Activated CD4-positive, alpha-beta T cell treated with anti-CD3 and anti-CD28 coated beads, Interleukin-2, Interleukin-6, amounts not matched to agents 100 ng/mL and 50 ng/mL, durations not matched to agents 16 hours and 8 hours (primary cell): Measurements from ENCODE around the gene EXD3.
"Not testable (repeated sequence)": the region's sequence is repeated elsewhere in the genome, so short reads cannot be mapped to it uniquely, and the experiment has no call there.

Experiments
- DNase-seq: peaks from one replicate; pipeline ENCODE4 v3.0.0-alpha.2; 2020

EXD3 gene

DNA sequence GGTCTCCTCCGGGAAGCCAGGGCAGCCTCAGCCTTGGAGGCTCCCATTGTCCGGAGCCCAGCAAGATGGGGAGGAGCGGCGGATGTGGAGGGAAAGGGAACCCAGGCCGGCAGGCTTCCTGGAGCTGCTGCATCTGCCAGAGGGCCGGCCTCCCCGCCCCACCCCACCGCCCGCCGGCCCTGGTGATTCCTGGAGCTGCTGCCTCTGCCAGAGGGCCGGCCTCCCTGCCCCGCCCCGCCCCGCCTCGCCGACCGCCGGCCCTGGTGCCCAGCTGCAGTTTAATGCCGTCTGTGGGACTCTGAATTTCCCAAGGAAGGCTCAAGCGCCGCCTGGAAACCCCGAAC is 31.6 kb downstream of the EXD3 start:
- no peak for DNase-seq

DNA sequence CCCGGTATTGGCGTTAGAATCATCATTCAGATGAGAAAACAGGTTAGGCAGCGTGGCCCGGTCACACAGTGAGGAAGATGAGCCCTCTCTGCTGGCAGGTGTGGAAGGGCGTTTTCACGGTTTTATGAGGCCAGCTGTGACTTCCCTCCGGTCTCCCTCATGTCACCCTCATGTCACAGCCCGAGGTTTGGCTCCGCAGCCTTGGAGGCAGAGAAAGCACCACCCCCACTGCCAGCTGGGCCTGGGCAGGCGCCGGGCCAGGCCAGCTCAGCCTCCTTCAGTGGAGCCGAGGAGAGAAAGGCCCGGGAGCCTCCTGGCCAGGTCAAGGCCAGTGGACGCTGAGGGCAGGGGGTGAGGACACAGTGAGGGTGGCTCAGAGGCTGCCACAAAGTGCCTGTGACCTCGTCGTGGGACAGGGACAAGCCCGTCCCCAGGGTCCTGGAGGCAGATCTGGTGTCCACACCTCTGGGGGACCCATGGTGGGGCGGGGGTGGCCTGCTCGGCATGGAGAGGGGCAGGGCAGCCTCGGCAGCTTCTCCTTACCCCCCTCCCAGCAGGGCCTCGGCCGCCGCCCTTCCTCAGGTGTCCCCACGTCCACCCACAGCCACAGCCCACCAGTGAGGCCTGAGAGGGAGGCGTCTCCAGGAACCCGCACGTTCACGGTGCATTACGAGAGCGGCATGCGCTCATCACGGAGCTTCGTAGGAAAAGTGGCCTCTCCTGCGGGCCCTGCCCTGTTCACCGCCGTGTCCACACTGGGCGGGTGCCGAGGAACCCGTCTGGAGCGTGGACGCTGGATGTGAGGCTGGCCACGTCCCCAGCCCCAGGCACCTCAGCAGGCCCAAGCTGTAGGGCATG is 32.2 kb downstream of the EXD3 start:
- DNase-seq = no peak

DNA sequence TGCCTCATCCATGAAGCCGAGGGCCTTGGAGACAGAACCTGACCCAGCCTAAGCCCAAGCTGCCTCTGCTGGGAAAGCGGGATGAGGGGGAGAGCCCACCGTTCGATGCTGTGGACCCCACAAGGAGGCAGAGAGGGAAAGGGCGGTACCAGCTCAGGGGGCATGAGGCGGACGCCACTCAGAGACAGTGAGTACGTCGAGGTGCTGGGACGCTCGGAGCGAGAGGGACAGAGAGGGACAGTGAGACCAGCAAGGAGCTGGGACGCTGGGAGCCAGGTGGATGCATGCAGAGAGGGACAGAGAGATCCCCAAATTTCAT is 33.6 kb downstream of the EXD3 start:
- DNase-seq = no peak

DNA sequence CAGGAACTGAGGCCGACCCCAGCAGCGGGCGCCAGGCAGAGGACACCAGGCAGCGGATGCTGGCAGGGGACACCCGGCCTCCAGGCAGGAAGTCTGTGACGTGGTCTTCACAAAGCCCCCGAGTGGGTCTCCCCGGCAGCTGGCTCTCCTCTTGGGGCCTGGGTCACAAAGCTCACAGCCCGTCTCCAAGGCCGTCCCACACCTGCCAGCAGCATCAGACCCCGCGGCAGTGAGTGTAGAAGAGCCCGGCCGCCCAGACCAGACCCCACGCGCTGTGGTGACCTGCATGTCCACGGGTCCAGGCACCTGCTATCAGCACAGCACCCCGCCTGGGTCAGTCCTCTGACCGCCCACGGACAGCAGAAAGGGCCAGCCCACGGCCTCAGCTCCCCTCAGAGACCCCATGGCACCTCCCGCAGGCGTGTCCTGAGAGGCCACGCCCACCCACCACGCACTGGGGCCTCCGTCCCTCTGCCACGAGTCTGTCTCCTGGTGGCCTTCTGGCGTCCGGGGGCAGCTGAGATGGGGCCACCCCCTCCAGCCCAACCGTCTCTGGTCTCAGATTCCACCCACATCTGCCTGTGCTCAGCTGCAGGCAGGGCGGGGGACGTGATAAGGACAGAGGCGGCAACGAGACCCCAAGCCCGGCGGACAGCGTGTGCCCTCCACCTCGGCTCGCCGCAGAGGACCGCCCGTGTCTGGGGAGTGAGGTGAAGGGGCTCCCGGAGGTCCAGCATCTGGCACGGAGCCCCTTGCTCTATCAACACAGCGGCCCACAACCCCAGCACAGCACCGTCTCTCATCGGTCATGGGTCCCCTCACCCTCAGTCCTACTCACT is 34.2 kb downstream of the EXD3 start:
- DNase-seq = no peak

DNA sequence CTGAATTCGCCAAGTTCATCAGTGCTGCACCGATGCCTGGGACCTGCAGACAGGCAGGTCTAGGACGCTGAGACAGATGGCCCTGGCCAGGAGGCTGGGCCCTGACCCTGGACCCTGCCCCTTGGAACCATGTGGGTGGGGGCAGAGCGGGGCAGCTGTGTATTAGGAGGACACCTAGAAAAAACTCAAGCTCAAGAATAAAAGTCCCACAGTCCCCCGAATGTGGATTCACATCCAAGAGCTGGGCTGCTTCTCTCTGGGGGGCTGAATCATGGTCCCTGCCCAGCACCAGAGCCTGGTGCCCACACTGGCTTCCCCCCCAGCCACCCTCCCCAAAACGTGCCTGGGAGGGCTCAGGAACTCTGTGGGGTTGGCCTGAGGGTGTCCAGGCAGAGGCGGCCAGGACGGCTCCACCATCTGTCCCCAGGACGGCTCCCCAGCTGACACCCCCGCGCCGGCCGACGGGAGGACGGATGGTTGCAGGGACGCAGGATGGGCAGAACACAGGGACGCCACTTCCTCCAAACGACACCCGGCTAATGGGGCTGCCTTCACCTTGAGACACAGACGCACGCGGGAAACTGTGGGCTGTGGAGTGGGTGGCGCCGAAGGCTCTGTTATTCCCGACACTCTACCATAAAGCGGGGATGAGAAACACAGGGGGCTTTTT is 34.9 kb downstream of the EXD3 start:
- DNase-seq = no peak

DNA sequence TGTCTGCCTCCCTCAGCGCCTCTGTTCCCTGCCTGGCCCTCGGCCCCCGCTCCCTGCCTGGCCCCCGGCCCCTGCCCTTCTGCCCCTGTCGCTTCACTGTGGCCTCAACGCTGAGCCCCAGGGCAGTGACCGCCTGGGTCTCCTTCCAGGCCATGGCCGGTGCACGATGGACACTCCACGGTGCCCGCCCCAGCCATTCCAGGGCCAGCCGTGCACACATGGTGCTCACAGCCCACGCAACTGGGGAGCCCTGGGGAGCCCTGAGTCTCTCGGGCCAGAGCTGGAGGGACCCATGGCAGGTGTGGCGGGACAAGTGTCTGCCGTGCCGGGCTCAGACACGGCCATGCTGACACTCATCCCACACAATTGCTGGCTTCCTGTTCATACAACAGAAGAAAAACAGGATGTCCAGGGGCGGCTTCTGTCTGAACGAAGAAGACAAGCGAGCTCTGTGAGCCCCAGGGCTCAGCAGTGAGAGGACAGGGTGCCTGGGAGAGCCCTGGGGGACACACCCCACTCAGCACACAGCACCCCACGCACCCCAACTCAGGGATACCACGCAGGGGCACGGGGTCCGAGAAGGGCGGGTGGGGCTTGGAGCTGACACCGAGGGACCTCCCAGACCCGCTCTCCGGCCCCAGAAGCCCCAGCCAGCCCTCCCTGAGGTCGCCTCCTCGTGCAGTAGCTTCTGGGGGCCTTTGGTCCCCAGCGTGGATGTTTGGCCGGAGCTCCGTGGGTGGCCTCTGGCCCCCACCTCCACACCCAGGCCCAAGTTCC is 35.7 kb downstream of the EXD3 start:
- DNase-seq = peak; percentile 44

DNA sequence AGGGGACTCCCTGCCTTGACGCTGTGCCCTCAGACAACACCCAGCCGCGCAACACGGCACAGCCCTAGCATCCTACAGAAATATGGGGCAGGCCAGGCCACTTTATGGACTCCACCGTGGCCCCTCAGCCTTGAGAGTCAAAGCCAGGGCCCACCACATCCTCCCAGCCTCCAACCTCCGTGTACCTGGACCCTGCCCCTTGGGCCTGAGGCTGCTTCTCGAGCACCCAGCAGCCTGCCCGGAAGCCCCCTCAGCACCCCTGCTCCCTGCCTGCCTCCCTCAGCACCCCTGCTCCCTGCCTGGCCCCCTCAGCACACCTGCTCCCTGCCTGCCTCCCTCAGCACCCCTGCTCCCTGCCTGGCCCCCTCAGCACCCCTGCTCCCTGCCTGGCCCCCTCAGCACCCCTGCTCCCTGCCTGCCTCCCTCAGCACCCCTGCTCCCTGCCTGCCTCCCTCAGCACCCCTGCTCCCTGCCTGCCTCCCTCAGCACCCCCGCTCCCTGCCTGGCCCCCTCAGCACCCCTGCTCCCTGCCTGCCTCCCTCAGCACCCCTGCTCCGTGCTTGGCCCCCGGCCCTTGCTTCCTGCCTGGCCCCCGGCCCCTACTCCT is 36.4 kb downstream of the EXD3 start:
- DNase-seq = not testable (repeated sequence)

DNA sequence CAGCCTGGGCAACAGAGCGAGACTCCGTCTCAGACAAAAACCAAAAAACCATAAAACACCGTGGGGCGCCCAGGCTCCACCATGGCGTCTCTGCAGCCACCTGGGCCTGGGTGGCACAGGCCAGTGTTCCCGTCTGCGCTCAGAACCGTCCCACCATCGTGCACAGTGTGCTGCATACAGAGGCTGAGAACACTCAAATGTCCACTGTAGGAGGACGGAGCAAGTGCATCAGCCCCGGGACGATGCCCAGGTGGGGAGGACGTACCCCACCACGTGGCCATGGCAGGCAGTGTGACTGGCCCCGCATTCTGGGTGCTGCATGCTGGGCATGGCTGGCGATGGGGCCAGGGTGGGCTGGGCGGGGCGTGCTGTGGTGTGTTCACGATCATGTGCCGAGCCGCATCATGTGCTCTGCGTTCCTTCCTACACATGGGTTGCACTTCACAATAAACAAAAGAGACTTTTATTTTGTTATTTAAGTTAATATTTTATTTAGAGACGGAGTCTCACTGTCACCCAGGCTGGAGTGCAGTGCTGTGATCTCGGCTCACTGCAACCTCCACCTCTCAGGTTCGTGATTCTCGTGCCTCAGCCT is 37.8 kb downstream of the EXD3 start:
- DNase-seq = no peak

DNA sequence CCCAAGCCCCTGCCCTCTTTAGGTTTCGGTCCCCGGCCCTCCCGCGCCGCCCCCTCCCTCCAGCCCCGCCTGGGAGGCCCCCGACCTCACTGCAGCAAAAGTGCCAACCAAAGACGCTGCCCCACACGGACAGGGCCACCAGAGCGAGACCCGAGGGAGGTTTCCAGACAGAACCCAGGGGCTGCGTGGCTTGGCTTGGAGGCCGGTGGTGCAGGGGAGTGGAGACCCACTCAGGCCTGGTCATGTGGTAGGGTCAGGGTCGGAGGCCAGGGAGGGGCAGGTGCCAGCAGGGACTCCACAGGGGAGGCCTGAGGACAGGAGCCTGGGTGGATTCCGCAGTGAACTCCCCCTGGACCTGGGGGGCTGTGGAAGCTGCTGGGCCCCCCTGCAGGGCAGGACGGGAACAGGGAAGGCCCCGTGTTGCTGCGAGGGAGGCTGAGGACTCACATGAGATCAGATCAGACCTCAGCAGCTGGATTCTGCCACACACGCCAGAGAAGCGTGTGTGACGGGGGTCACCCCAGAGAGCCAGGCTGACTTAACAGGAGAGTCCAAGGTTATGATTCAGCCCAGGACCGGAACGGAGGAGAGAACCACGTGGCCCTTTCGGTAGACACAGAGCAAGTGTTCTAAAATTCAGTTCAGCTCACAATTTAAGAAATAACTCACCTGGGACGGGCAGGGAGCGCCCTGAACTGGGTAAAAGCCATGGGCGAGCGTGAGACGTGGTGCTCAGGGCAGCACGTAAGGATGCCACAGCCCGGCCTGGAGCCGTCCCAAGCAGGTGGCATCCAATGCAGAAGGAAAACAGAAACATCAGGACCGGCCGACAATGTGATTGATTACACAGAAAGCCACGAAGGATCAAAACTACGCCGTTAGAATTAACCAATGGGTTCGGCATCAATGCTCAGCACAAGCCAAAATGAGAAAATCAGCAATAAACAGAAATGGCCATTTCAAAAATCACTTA is 38.9 kb downstream of the EXD3 start:
- DNase-seq = no peak

DNA sequence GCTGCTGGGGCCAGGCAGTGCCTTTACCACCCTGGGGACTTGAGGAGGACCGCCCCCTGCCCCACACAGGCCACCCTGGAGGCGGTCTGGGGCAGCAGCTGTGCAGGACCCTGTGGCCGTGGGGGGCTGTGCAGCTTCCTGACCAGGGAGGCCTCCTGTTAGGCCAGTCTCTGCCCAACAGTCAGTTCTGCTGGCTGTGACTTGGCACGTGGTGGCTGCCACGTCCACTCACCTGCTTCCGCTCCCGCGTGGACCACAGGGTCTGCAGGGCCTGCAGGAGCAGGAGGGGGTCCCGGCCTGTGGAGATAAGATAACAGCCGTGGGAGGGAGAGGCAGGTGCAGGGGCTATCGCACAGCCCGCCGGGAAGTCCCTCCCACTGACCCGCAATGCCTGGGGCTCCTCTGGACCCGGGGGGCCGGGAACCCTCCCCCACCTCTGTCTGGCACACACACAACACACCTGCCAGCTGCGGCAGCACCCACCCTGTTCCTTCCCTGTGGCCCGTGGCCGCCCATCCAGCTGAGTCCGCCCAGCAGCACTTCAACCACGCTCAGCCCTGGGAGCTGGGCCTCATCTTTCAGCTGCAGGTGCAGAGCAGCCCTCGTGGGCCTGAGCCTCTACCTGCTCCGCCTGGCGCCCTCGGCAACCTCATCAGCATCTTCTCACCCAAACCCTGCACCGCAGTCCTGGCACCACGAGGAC is 39.7 kb downstream of the EXD3 start:
- DNase-seq = no peak

DNA sequence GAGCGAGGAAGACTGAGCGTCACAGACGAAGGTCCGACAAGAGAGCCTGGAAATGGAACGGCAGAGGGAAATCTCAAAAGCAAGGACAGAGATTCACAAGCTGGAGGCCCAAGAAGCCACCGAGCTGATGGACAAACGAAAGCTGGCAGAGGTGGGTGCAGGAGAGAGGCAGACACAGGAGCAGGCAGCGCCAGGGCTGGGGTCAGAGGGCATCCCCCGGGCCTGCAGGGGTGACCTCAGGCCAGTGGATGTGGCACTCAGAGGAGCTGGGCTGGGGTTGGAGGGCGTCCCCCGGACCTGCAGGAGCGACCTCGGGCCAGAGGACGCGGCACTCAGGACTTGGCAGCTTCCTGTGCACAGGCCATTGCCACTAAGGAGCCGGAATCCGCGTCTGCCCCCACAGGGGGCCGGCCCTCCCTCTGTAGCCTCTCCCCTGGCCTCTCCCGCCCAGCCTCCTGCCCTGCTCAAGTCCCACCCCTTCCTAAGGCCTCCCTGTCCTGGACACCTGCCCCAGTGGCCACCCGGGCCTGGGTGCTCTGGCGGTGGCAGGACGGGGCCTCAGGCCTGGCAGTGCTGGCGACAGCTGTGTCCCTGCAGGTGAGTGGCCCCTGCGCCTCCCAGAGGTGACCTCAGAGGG is 40.4 kb downstream of the EXD3 start:
- no peak for DNase-seq

DNA sequence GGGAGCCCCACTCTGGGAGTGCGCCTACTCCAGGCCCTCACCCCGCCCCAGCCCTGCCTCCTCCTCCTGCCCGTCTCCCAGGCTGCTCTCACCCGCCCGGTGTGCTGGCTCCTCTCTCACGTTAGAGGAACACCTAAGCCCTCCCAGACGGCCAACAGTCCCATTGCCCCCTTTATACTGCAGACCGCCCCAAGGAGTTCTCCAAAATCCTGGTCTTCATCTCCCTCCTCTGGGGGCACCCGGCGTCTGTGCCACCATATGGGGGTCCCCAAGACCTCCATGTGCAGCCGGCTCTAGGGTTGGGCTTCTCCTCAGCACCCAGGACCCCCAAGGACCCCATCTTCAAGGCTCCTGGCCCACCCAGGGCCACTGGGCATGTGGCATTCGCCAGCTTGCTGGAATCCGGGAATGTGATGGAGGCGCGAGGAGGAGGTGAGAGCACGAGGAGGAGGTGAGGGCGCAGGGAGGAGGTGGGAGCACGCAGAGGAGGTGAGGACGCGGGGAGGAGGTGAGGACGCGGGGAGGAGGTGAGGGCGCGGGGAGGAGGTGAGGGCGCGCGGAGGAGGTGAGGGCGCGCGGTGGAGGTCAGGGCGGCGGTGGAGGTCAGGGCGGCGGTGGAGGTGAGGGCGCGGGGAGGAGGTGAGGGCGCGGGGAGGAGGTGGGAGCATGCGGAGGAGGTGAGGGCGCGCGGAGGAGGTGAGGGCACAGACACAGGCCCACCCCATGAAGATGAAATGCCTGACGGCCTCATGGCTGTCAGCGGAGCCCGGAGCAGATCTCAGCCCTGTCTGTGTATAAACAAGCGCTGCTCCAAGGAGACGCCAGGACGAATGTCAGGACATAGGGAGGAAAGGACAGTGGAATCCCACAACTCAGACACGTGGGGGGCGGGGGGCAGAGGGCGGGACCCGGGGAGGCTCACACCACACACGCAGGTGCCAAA is 41.2 kb downstream of the EXD3 start:
- DNase-seq = no peak

DNA sequence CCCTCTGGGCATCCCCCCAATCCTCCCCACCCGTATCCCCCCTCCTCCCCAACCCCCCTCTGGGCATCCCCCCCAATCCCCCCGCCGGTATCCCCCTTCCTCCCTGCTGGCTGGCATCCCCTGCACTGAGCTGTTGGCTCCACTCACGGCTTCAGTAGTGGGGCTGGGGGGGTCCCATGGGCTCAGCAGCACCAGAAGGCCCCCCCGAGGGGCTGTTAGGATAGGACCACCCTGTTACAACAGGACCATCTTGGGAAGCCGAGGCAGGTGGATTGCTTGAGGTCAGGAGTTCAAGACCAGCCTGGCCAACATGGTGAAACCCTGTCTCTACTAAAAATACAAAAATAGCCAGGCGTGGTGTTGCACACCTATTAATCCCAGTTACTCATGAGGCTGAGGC is 42.4 kb downstream of the EXD3 start:
- no peak for DNase-seq

DNA sequence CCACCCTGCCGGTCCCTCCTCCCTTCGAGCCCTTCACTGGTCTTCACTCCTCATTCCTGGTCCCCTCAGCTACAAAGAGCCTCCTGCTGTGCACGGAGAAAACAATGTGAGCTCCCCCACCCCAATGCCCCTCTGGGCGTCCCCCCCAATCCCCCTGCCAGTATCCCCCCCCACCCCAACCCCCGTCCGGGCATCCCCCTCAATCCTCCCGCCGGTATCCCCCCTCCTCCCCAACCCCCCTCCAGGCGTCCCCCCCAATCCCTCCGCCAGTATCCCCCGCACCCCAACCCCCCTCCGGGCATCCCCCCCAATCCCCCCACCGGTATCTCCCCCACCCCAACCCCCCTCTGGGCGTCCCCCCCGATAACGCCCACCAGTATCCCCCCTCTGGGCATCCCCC is 42.8 kb downstream of the EXD3 start:
- DNase-seq = no peak

DNA sequence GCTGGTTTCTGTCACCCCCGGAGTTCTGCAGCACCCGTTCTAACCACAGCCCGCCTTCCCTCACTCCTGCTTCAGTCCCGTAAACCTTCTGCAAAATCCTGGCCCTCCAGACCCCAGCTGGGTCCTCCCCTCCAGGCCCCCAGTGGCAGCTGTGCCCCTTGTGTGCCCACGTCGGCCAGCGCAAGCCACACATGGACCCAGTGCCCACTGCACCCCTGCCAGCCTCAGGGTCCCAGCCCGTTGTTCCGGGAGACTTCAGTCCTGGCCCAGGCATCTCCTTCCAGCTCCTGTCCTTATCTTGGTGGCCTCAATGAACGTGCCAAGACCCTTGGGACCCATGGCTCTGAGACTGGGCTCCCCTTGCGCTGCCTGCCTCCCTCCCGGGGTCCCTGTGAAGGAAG is 43.2 kb downstream of the EXD3 start:
- no peak for DNase-seq

DNA sequence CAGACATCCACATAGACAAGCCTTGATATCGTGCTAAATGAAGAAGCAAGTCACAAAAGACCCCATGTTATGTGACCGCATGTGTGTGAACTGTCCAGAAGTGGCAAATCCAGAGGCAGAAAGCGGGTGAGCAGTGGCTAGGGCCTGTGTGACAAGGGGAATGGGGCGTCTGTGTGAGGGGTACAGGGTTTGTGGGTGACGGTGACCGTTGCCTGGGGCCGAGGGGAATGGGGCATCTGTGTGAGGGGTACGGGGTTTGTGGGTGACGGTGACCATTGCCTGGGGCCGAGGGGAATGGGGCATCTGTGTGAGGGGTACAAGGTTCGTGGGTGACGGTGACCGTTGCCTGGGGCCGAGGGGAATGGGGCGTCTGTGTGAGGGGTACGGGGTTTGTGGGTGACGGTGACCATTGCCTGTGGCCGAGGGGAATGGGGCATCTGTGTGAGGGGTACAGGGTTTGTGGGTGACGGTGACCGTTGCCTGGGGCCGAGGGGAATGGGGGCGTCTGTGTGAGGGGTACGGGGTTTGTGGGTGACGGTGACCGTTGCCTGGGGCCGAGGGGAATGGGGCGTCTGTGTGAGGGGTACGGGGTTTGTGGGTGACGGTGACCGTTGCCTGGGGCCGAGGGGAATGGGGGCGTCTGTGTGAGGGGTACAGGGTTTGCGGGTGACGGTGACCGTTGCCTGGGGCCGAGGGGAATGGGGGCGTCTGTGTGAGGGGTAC is 44.1 kb downstream of the EXD3 start:
- DNase-seq = not testable (repeated sequence)

DNA sequence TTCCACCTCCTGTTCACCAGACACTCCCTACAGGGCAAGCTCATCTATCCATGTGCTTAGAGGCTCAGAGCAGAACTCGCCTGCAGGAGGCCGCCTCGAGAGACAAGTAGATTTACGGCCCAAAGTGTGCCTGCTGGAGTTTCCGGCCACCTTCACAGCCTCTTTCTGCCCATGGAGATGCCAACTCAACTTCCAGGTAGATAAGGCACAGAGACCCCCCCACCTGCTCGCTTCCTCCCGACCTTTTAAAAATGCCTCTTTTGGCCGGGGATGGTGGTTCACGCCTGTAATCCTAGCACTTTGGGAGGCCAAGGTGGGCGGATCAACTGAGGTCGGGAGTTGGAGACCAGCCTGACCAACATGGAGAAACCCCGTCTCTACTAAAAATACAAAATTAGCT is 46.6 kb downstream of the EXD3 start:
- DNase-seq = no peak
